ENCODE data around the gene CDC26.
"Not testable (repeated sequence)": the region's sequence is repeated elsewhere in the genome, so short reads cannot be mapped to it uniquely, and the experiment has no call there.

The CDC26 gene

DNA sequence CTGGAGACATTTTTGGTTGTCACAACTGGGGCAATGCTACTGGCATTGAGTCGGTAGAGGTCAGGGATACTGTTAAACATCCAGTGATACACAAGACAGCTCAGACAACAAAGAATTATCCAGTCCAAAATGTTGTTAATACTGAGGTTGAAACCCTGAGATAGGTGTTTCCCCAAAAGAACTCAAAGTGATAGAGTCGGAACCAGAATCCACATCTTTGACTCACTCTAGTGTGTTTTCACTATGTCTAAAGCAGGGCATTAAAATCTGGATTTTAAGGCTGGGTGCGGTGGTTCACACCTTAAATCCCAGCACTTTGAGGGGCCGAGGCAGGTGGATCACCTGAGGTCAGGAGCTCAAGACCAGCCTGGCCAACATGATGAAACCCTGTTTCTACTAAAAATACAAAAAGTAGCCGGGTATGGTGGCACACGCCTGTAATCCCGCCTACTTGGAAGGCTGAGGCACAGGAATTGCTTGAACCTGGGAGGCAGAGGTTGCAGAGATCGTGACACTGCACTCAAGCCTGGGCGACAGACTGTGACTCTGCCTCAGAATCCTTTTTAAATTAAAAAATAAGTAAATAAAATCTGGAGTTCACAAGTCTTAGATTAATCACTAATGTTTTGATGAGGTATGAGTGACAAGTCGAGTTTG is 37.0 kb downstream of the CDC26 start:
- DNase-seq (ENCODE audit: low spot score) = no peak

DNA sequence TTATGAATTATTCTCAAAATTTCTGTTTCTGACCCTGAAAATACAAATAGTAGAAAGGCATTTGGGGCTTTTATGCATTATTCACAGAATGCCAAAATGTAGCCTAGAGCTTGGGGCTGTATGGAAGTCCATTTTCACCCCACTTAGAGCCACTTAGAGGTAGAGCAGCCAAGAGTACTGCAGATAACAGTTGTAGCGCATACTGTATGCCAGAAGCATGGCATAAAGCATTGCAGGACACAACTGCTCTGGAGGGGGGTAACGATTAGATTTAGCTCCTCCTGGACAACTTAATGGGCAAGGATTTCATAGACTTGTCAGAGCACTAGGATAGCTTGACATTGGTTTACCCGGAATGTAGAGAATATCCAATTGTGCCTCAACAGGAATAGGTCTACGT is 38.3 kb downstream of the CDC26 start:
- DNase-seq (ENCODE audit: low spot score) = no peak

DNA sequence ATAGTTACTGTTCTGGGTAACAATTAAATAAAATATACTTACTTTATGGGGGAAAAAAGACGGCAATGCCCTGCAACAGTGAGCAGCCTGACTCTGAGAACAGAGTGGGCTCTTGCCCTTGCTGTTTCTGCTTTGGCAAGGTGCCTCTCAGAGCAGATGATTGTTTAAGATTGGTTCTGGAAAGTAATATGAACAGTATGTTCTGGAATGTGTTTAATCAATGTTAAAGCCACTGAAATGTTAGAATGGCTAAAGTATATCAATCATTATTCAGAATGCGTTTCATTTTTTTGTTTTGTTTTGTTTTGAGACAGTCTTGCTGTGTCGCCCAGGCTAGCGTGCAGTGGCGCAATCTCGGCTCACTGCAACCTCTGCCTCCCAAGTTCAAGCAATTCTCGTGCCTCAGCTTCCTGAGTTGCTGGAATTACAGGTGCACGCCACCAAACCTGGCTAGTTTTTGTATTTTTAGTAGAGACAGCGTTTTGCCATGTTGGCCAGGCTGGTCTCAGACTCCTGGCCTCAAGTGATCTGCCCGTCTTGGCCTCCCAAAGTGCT is 39.6 kb downstream of the CDC26 start:
- DNase-seq (ENCODE audit: low spot score) = not testable (repeated sequence)

DNA sequence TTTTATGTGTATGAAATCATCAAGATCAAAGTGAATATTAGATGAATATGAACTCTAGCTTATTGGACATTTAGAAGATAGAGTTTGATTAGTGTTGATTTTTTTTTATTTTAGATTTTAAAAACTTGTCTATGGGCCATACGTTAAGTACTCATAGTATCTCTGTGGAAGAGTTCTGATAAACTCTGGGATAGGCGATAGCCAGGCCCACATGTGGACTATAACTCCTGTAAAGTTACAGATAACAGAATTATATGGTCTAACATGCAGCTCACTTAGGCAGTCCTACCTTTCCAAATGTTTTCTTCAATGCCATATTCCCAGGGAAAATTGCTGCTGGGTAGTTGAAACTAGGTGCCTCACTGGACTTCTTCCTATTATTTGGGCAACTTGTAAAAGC is 43.7 kb downstream of the CDC26 start:
- DNase-seq (ENCODE audit: low spot score) = no peak

DNA sequence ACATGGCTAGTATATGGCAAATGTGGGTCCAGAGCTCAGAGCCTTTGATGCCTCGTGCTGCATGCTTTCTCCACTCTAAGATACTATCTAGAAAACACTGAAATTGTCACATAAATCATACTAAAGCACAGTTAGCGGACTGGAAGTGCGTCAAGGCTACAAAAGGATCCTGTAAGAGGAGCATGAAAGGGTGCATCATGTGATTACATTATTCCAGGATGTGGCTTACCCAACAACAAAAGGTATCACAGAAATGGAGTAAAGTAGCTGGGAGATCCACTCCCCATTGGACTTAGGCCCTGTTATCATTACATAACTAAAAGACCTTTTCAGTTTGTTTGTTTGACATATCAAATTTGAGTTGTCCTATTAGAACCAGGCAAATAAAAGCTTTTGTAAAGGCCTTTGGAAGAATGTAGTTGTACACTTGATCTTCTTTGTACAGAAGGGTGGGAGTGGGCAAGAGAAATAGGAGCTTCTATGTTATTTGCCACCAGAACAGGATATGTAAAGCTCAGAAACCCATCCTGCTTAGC is 47.2 kb downstream of the CDC26 start:
- no peak for DNase-seq (ENCODE audit: low spot score)

DNA sequence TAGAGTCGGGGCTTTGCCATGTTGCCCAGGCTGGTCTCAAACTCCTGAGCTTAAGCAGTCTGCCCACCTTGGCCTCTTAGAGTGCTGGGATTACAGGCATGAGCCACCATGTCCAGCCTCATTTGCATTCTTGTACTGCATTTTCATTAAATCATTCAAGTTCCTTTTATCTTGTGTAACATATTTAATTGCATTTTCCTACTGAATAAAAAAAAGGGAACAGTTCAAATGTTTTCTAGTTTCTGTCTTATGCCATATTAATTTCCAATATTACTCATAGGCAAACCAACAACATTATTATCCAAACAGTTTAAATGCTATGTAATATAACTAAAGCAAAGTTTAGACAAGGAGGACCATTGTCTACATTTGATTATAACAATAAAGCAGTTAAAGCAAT is 47.9 kb downstream of the CDC26 start:
- DNase-seq (ENCODE audit: low spot score) = no peak

DNA sequence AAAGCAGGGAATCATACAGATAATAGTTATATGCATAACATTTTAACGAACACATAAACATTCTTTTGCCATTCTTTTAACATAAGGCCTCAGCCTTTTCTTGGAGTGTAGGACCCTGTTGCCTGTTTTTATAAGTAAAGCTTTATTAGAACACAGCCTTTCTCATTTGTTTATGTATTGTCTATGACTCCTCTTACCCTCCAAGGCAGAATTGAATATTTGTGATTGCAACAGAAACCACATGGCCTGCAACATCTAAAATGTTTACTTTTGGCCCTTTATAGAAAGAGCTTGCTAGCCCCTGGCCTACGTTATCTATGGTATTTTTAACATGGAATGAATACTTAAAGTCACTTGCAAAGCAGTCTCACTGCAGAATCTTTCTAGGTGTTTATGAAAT is 51.4 kb downstream of the CDC26 start:
- no peak for DNase-seq (ENCODE audit: low spot score)

DNA sequence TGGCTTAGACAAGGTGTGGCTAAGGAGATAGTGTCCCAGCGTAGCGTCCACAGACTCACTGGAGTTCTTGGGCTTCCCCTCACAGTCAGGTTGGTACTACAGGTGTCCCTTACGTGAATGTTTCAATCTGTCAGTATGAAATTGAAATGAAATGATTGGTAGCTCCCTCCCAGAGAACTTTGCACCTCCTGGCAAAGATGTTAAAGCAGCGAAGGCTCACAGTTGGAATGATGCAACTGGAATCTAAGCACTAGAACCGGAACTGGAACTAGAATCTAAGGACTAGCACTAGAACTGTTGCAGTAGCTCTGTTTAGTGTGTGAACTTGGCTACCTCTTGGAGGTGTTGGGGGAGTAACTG is 52.9 kb downstream of the CDC26 start:
- DNase-seq (ENCODE audit: low spot score) = no peak

DNA sequence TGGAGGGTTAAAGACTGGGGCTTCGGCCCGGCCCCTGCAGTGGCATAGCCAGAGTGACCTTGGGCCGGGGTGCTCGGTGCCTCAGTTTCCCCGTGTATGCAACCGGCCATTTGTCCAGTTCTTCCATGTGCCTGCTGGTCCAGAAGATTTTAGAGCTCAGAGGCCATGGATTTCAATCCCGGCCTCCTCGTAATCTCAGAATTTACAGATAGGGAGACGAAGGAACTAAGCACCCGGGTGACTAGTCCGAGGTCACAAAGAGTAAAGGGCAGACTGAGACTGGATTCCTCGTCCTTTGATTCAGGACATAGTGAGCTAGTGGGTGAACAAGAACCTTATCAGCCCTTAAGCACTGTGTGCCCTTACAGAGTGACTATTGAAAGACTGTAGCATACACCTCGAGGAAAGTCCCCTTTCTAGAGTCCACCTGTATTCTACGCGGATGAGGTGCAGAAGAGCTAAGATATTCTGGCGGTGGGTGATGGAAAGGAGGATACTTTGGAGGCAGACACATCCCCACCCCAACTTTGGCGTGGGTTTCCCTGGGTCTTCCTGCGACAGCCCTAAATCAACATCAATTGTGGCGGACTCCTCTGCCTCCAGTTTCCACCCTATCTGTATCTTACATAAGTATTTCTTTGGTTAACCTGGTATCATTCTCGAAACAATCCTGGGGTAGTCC is 53.4 kb downstream of the CDC26 start:
- no peak for DNase-seq (ENCODE audit: low spot score)

DNA sequence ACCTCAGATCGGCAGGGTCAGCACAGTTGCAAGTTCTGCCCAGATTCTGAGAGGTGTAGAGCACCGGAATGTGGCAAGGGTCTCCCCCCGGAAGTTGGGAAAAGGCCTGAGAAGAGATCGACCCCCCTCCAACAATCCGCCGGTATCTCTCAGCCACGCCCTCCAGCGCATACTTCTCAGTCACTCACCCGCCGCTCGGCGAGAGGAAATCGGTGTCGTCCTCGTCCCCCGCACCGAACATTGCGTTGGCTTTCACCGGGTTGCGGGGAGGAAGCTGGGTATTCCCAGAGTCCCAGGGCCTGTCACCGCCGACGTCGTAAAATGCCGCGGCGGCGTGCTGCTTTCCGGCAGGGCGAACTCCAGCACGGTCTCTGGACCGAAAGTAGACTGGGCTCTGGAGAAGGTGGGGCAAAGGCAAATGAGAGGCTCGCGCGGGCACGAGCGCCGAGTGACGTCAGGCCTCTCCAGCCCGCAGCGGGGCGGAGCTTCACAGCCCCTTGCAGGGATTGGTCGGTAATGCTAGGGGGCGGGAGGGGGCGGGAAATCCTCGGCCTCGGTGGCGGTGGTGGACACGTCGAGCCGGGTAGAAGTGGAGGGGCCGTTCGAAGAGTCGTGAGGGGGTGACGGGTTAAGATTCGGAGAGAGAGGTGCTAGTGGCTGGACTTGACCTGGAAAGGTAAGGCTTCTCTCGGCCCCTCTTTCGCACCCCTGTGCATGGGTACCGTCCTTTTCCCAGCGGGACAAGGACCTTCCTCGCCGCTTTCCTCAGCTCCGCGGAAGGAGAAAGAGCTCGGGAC is 54.2 kb downstream of the CDC26 start, which contains the start of the genes FKBP15 and SLC31A1:
Gene FKBP15, minus strand, starts transcription at position 275 of the 797 bp plus-strand sequence. Its CDS starts 34 bp downstream, at position 241.
Gene SLC31A1, plus strand, starts transcription at position 542 of the 797 bp plus-strand sequence. CDS start 34,605 bp downstream, outside the sequence.
- peak; percentile 99 for DNase-seq (ENCODE audit: low spot score)

DNA sequence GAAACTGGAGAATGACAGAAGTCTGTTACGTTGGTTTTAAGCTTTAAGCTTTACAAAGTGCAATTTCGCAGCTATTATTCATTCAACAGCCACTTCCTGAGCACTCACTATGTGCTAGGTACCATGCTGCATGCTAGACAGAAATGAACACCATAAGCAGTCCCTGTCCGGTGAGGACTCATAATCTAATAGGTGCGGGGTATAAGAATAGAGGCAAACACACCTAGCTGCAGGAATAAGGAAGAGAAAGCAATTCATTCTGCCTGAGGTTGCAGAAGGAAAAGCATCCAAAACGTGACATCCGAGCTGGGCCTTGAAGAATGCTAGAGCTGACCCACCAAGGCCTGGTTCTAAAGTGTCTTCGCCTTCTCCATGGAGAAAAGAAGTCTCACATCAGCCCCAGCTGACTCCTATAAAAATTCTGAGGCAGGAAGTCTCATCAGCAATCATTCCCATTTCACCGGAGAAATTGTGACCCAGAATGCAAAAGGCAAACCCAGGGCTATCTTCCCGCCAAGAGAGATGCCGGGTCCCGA is 54.8 kb downstream of the CDC26 start:
- DNase-seq (ENCODE audit: low spot score) = no peak

DNA sequence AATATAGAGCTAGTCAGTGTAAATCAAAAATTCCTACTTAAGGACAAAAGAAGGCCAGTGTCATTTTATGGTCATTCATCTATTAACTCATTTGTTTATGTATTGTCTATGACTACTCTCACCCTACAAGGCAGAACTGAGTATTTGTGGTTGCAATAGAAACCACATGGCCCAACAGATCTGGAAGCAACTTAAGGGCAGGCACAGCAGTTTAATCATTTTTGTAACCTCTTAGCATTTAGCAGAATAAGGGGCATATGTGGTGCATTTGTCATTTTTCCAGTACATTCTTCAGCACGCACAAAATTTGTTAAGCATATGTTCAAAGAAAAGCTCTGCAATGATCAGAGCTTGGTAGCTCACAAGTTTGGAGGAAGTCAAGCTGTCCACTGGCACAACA is 55.4 kb downstream of the CDC26 start:
- no peak for DNase-seq (ENCODE audit: low spot score)

DNA sequence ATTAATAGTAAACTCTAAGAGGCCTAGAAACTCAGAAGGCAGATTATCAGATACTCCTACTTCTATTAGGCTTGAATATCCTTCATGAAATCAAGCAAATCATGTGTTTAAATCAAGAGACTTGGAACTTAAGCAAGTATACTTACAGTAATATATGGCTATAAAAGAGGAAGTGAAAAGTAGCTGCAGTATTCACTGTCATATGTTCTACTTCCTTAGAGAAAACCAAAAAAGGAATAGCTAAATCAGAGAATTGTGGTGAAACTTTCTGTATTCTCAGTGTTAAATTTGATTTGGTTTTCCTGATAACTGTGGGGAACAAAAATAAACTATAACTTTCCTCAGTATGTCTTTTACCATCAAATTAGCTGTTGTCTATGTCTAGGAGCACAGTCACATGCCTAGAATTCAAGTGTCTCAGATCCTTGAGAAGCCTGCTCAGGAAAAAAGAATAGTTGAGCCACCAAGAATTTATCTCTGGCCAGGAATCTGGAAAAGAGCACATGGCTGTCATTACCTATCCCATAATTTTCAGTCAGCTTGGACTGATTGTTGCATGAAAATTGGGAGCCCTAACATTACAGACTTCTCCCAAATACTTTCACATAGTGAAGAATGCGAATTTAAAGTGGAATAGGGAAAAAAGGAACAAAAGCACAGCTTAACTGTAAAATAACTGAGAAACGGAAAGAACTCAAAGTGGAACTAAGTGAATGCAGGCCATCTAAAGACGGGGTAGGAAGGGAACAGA is 56.0 kb downstream of the CDC26 start:
- DNase-seq (ENCODE audit: low spot score) = no peak

All from ecto neural progenitor cell (in vitro differentiated cells).